Measurements from ENCODE around the gene KCNJ6. TPM values are rescaled to one million over a fixed set of nuclear protein-coding genes. Genes with fewer than 3 reads are reported as not detected.

Gene KCNJ6
- total RNA-seq, 1 experiment from 2014 or later, result not detected

DNA sequence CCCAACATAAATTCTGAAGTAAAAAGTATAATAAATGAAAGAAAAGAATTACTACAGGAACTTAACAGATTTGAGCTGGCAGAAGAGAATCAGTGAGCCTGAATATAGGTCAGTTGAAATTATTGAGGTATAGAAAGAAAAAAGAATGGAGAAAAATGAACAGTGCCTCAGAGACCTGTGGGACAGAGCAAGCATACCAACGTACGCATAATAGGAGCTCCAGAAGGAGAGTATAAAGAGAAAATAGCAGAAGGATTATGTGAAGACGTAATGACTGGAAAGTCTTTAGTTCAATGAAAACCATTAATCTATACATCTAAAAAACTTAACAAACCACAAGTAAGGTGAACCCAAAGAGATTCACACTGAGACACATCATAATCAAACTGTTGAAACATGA lies 287.9 kb downstream of the KCNJ6 start:
- in situ Hi-C loops (cut with HindIII; ENCODE audit: low pct_unique_long_range_greater_than_20kb, low sequenced_read_pairs) (no loop called here), intact Hi-C loops (cut with micrococcal nuclease; ENCODE audit: unreplicated experiment) (no loop called here)
- no peak for ATAC-seq
- TF ChIP-seq SIN3A (IDR thresholded peaks at IDR 0.05; ENCODE audit: borderline replicate concordance, insufficient read depth, low read depth, low read length) (no peak), POLR2AphosphoS5 (IDR thresholded peaks at IDR 0.05; ENCODE audit: low read depth, low read length) (no peak), TCF7L2 (IDR thresholded peaks at IDR 0.05; ENCODE audit: low read depth, low read length) (no peak)
- TF ChIP-seq, protein P1, sequence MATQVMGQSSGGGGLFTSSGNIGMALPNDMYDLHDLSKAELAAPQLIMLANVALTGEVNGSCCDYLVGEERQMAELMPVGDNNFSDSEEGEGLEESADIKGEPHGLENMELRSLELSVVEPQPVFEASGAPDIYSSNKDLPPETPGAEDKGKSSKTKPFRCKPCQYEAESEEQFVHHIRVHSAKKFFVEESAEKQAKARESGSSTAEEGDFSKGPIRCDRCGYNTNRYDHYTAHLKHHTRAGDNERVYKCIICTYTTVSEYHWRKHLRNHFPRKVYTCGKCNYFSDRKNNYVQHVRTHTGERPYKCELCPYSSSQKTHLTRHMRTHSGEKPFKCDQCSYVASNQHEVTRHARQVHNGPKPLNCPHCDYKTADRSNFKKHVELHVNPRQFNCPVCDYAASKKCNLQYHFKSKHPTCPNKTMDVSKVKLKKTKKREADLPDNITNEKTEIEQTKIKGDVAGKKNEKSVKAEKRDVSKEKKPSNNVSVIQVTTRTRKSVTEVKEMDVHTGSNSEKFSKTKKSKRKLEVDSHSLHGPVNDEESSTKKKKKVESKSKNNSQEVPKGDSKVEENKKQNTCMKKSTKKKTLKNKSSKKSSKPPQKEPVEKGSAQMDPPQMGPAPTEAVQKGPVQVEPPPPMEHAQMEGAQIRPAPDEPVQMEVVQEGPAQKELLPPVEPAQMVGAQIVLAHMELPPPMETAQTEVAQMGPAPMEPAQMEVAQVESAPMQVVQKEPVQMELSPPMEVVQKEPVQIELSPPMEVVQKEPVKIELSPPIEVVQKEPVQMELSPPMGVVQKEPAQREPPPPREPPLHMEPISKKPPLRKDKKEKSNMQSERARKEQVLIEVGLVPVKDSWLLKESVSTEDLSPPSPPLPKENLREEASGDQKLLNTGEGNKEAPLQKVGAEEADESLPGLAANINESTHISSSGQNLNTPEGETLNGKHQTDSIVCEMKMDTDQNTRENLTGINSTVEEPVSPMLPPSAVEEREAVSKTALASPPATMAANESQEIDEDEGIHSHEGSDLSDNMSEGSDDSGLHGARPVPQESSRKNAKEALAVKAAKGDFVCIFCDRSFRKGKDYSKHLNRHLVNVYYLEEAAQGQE (IDR thresholded peaks at IDR 0.05; ENCODE audit: insufficient read depth in 1 of 2, low read depth in 2 of 2, low read length in 1 of 2), result no peak
- TF ChIP-seq, protein P2, sequence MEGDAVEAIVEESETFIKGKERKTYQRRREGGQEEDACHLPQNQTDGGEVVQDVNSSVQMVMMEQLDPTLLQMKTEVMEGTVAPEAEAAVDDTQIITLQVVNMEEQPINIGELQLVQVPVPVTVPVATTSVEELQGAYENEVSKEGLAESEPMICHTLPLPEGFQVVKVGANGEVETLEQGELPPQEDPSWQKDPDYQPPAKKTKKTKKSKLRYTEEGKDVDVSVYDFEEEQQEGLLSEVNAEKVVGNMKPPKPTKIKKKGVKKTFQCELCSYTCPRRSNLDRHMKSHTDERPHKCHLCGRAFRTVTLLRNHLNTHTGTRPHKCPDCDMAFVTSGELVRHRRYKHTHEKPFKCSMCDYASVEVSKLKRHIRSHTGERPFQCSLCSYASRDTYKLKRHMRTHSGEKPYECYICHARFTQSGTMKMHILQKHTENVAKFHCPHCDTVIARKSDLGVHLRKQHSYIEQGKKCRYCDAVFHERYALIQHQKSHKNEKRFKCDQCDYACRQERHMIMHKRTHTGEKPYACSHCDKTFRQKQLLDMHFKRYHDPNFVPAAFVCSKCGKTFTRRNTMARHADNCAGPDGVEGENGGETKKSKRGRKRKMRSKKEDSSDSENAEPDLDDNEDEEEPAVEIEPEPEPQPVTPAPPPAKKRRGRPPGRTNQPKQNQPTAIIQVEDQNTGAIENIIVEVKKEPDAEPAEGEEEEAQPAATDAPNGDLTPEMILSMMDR (IDR thresholded peaks at IDR 0.05), result no peak
- ChIA-PET POLR2A (no interaction called here), CTCF (no interaction called here)
- H3K9me3 ChIP-seq (ENCODE audit: control insufficient read depth, insufficient read depth, low read depth, low read length), result peaks cover 5% of the 10 kb centered on the region; the same call in 1 of the 2 replicates
- no peaks in the 10 kb centered on the region for H3K36me3 ChIP-seq (ENCODE audit: control insufficient read depth, insufficient read depth, low read length)
- BruUV-seq (replicated peaks), result no TSS peak
- no peak overlapping the region for H3K27ac ChIP-seq (ENCODE audit: low read length)
- H3K4me3 ChIP-seq (ENCODE audit: low read depth in 2 of 2, low read length in 2 of 2), result no peak overlapping the region
- H3K4me1 ChIP-seq (ENCODE audit: control insufficient read depth, insufficient read depth, low read length), result peaks cover 6% of the 10 kb centered on the region; the same call in 1 of the 2 replicates
- H3K27me3 ChIP-seq (ENCODE audit: control insufficient read depth, insufficient read depth, low read length), result no peaks in the 10 kb centered on the region
- no peak for DNase-seq (ENCODE audit: low read depth, low spot score)

DNA sequence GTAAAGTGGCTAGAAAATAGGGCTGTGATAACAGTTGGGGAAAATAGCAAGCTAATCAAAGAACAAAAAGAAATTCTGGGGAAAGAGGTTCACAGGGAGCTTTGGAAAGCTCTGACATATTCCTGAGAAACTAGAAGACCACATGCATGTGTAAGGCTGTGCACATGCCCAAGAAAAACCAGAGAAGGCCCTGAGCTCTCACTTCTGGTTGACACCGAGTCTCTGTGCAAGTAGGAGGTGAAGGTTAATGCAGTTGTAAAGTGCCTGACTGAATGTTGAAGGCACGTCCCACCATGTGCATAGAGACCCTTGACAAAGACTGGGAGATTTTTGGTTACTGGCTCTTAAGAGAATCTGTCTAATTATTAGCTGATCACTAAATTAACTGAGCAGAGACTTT lies 288.7 kb downstream of the KCNJ6 start:
- TF ChIP-seq POLR2AphosphoS5 (IDR thresholded peaks at IDR 0.05; ENCODE audit: low read depth, low read length) (no peak), TCF7L2 (IDR thresholded peaks at IDR 0.05; ENCODE audit: low read depth, low read length) (no peak), SIN3A (IDR thresholded peaks at IDR 0.05; ENCODE audit: borderline replicate concordance, insufficient read depth, low read depth, low read length) (no peak)
- TF ChIP-seq, protein P1 (IDR thresholded peaks at IDR 0.05; ENCODE audit: insufficient read depth in 1 of 2, low read depth in 2 of 2, low read length in 1 of 2), result no peak
- TF ChIP-seq, protein P2 (IDR thresholded peaks at IDR 0.05), result no peak

More for the DNA sequence above, 288.7 kb downstream of the KCNJ6 start:
- H3K27me3 ChIP-seq (ENCODE audit: control insufficient read depth, insufficient read depth, low read length), result no peaks in the 10 kb centered on the region
- intact Hi-C loops (cut with micrococcal nuclease; ENCODE audit: unreplicated experiment) (no loop called here), in situ Hi-C loops (cut with HindIII; ENCODE audit: low pct_unique_long_range_greater_than_20kb, low sequenced_read_pairs) (no loop called here)
- no TSS peak for BruUV-seq (replicated peaks)
- peaks cover 6% of the 10 kb centered on the region; the same call in 1 of the 2 replicates for H3K4me1 ChIP-seq (ENCODE audit: control insufficient read depth, insufficient read depth, low read length)
- CTCF ChIA-PET, result no interaction called here
- no peak for DNase-seq (ENCODE audit: low read depth, low spot score)
- H3K4me3 ChIP-seq (ENCODE audit: low read depth in 2 of 2, low read length in 2 of 2), result no peak overlapping the region
- POLR2A ChIA-PET, result no interaction called here
- no peaks in the 10 kb centered on the region for H3K36me3 ChIP-seq (ENCODE audit: control insufficient read depth, insufficient read depth, low read length)
- no peak overlapping the region for H3K27ac ChIP-seq (ENCODE audit: low read length)
- no peak for ATAC-seq
- peaks cover 3% of the 10 kb centered on the region; the same call in 1 of the 2 replicates for H3K9me3 ChIP-seq (ENCODE audit: control insufficient read depth, insufficient read depth, low read depth, low read length)
